ENCODE results near the gene ERRFI1.
"Not testable (repeated sequence)": the region's sequence is repeated elsewhere in the genome, so short reads cannot be mapped to it uniquely, and the experiment has no call there.

The ERRFI1 gene

DNA sequence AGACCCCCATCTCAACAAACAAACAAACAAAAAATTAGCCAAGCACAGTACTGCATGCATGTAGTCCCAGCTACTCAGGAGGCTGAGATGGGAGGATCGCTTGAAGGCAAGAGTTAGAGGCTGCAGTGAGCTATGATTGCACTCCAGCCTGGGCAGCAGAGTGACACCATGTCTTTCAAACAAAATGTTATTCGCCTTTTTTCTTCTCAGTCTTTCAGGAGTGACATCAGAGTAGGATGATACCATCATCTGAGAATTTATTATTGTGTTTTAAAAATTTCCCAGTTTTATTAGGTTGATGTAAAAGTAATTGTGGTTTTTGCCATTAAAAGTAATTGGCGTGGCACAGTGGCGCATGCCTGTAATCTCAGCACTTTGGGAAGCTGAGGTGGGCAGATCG is 53.8 kb downstream of the ERRFI1 start:
- DNase-seq (ENCODE audit: low read depth in 4 of 4, low spot score in 1 of 4) = no peak

DNA sequence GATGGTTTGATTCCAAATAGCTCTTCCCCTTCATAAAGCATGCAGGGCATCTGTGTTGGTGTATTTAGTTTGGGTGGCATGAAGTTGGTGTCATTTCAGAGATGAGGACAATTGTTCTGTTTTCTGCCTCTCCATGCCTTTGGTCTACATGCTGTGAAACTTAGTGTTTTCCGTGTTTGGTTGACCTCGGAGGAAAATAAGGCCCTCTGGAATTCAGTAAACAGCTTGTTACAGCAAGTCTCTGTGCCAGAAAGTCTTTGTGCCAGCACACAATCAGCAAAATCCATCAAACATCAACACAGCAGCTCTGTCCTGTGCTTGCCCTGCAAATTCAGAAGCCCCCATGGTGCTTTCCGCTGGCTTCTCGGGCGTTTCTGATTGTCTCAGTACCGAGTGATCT is 55.1 kb downstream of the ERRFI1 start:
- no peak for DNase-seq (ENCODE audit: low read depth in 4 of 4, low spot score in 1 of 4)

DNA sequence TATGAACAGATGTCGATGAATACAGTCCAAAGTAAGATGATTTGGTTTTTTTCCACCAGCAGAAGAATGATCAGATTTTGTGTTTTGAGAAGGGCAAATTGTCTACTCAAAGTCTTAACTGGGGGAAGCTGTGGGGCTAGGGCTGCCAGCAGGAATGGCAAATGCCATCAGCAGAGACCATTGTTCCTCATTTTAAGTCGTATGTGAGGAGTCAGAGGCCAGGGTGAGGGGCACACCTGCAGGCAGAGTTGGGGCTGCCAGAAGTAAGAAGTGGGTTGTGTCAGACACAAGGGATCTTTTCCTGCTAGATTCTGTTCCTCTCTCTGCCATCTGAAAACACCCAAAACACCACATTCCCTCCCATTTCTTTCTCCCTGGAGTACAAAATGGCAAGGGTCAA is 55.9 kb downstream of the ERRFI1 start:
- DNase-seq (ENCODE audit: low read depth in 4 of 4, low spot score in 1 of 4) = no peak

DNA sequence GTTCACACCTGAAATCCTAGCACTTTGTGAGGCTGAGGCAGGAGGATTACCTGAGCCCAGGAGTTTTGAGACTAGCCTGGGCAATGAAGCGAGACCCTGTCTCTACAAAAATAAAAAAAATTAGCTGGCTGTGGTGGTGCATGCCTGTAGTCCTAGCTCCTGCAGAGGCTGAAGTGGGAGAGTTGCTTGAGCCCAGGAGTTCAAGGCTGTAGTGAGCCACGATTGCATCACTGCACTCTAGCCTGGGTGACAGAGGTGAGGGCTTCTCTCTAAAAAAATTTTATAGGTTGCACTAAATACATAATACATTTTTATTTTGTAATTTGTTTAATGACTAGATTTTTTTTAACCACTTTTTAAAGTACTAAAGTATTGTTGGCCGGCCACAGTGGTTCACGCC is 58.5 kb downstream of the ERRFI1 start:
- no peak for DNase-seq (ENCODE audit: low read depth in 4 of 4, low spot score in 1 of 4)

DNA sequence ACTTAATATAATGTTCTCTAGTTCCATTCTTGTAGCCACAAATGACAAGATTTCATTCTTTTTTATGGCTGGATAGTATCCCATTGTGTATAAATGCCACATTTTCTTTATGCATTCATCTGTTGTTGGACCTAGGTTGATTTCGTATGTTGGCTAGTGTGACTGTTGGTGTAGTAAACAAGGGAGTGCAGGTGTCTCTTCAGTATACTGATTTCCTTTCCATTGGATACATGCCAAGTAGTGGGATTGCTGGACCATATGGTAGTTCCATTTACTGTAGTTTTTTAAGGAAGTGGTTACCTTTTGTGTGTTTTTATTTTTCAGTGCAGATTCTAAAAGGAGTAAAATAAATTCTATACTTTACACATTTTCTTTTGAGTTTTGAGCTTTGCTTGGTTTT is 58.9 kb downstream of the ERRFI1 start:
- no peak for DNase-seq (ENCODE audit: low read depth in 4 of 4, low spot score in 1 of 4)

DNA sequence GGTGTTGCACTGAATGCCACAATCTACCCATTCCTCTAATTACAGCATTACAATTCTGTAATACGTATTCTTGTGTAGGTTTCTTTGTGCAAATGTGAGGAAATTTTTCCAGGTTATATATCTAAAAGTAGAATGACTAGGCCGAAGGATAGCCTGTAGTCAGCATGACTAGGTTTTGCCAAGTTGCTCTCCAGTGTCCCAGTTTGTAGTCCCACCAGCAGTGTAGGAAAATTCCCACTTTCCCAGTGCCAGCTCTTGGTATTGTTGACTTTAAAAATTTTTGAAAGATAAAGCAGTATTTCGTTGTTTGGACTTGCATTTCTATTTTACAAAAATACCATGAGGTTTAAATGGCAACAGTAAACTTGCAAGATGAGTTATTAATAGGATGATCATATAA is 61.6 kb downstream of the ERRFI1 start:
- no peak for DNase-seq (ENCODE audit: low read depth in 4 of 4, low spot score in 1 of 4)

DNA sequence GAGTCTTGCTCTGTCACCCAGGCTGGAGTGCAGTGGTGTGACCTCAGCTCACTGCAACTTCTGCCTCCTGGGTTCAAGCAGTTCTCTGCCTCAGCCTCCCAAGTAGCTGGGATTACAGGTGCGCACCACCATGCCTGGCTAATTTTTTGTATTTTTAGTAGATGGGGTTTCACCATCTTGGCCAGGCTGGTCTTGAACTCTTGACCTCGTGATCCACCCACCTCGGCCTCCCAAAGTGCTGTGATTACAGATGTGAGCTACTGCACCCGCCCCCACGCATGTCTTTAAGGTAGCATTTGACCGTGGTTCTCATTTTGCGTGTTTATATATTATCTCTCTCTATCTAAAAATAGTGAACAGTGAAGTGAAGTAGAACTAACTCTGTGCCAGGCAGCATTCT is 62.3 kb downstream of the ERRFI1 start:
- DNase-seq (ENCODE audit: low read depth in 4 of 4, low spot score in 1 of 4) = not testable (repeated sequence)

DNA sequence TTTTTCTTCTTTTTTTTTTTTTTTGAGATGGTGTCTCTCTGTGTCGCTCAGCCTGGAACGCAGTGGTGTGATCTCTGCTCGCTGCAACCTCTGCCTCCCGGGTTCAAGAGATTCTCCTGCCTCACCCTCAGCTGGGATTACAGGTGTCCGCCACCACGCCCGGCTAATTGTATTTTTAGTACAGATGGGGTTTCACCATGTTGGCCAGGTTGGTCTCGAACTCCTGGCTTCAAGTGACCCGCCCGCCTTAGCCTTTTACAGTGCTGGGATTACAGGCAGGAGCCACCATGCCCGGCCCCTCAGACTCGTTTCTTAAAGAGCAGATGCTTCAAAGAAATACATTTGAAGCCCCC is 62.8 kb downstream of the ERRFI1 start:
- DNase-seq (ENCODE audit: low read depth in 4 of 4, low spot score in 1 of 4) = not testable (repeated sequence)

DNA sequence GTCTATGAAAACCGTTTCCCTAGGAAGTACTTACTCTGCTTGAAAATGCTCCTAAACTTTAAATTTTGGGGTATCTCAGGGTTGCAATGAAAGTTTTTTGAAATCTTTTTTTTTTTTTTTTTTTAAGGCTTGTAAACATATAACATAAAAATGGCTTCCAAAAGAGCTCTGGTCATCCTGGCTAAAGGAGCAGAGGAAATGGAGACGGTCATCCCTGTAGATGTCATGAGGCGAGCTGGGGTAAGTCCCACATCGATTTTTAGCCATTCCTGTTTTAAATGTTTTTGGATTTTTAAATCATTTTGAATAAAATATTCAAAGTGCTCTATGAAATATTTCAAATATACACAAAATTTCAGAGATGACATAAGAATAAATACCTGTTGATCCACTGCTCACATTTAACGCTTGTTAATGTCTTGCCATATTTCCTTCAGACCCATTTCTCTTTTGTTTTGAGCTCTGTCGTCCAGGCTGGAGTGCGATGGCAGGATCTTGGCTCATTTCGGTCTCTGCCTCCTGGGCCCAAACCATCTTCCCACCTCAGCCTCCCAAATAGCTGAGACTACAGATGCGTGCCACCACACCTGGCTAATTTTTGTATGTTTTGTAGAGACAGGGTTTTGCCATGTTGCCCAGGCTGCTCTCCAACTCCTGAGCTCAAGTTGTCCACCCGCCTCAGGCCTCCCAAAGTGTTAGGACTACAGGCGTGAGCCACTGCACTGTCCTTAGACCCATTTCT is 63.3 kb downstream of the ERRFI1 start:
- no peak for DNase-seq (ENCODE audit: low read depth in 4 of 4, low spot score in 1 of 4)

DNA sequence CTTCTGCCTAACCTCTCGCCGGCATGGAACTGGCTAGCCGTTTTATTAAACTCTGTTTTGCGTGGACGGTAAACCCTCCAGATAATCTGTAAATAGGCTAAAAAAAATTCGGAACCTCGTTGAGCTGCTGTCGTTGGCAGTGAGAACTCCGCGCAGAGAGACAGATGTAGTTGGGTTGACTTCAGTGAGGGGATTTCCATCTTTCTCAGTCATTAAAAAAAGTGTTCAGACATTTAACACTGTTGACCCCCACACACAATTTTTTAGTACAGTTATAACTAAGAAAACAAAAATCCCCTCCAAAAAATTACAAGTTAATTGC is 64.1 kb downstream of the ERRFI1 start:
- DNase-seq (ENCODE audit: low read depth in 4 of 4, low spot score in 1 of 4) = no peak
